GM13976 (cell line): Measurements from ENCODE around the gene GATA2.

ENCODE experiments used
- DNase-seq: peaks from one replicate; pipeline ENCODE4 v3.0.0; 2012; ENCODE audit warnings: low spot score
- in situ Hi-C: fragments of 300-500 bp; cut with MboI; formaldehyde crosslinking; loops from one replicate; pipeline ENCODE4 v1.12.0; 2022; ENCODE audit warnings: low sequenced_read_pairs, mixed read lengths, inconsistent platforms; ENCODE audit not compliant: unreplicated experiment
- TF ChIP-seq, protein P1 (sequence below): IDR thresholded peaks from 2 replicates; pipeline ENCODE4 v1.5.1; 2012; ENCODE audit warnings: borderline replicate concordance, mild to moderate bottlenecking; ENCODE audit not compliant: insufficient read depth; ENCODE audit errors: extremely low read depth, missing control alignments, control extremely low read depth

Gene GATA2

DNA sequence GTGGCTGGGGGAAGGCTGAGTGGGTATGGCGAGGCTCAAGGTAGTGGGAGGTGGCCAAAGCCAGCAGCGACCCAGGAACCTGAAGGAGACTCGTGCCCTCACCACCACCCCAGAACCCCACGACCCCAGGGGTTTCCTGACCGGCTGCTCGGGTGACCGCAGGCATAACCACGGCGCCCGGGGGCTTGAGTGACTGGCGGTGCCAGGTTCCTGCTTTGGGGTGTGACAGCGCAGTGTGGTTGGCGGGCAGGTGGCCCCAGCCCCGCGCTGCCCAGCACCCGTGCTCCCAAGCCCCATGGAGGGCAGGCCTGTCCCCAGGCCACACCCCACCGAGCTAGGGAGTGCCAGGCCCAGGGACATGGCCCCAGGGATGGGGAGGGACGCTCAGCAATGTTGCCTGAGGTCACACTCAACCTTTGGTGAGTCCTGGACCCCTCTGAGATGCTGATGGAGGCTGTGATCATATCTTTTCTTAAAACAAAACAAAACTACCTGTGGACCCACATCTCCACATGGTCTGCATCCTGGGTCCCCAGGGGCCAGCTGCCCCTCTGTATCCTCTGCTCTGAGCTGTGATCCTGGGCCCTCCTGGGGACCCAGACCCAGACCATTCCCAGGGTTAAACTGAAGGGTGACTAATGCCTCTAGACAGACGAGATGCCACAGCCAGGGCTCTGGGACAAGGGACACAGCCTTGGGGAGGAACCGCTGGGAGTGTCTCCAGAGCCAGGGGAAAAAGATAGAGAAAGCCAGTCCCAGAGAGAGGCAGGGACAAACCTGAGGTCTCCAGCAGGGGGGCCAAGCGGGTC, 39.3 kb downstream of the GATA2 start:
- in situ Hi-C loops: no loop called here
- TF ChIP-seq, protein P1, sequence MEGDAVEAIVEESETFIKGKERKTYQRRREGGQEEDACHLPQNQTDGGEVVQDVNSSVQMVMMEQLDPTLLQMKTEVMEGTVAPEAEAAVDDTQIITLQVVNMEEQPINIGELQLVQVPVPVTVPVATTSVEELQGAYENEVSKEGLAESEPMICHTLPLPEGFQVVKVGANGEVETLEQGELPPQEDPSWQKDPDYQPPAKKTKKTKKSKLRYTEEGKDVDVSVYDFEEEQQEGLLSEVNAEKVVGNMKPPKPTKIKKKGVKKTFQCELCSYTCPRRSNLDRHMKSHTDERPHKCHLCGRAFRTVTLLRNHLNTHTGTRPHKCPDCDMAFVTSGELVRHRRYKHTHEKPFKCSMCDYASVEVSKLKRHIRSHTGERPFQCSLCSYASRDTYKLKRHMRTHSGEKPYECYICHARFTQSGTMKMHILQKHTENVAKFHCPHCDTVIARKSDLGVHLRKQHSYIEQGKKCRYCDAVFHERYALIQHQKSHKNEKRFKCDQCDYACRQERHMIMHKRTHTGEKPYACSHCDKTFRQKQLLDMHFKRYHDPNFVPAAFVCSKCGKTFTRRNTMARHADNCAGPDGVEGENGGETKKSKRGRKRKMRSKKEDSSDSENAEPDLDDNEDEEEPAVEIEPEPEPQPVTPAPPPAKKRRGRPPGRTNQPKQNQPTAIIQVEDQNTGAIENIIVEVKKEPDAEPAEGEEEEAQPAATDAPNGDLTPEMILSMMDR: no peak
- DNase-seq: no peak

DNA sequence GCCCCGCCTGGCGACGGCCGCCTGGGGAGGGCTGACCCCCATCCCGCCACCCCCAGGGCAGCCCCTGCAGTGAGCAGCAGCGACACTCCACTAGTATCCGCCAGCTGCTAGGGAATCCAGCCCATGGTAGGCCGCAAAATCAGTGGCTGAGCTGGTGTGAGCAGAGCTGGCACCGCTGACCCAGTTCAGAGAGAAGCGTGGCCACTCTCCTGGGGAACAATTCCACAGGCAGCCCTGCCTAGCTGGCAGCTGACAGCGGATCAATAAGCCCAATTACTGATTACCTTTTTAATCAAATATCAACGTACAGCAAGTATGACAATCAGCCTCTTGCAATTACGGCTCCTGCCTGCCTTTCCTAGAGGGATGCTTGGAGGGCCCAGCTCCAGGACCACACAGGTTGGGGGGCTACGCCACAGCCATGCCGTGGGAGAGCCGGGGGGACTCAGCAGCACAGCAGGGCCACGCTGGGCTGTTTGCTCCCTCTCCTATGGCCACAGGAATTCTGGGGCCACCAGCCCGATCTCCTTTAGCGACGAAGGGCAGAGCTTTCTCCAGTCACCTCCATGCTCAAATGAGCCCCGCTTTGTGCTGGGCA, 40.2 kb downstream of the GATA2 start:
- in situ Hi-C loops: no loop called here
- no peak for DNase-seq
- TF ChIP-seq, protein P1: no peak

DNA sequence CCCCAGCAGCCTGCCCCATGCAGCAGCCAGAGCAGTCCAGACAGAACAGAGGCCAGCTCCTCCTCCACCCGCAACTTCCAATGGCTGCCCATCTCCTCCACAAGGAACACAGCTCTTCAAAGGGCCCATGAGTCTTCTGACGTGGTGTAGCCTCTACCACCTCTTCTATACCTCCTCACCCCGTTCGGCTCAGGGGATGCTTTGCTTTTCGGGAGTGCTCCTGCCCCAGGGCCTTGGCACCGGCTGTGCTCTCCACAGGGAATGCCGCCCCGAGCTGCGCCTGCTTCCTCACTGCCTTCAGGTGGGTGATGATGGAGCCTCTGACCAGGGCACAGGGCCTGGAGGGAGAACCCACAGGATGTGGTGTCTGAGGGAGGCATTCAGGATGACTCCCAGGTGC, 40.9 kb downstream of the GATA2 start:
- TF ChIP-seq, protein P1: no peak
- in situ Hi-C loops: no loop called here
- no peak for DNase-seq

DNA sequence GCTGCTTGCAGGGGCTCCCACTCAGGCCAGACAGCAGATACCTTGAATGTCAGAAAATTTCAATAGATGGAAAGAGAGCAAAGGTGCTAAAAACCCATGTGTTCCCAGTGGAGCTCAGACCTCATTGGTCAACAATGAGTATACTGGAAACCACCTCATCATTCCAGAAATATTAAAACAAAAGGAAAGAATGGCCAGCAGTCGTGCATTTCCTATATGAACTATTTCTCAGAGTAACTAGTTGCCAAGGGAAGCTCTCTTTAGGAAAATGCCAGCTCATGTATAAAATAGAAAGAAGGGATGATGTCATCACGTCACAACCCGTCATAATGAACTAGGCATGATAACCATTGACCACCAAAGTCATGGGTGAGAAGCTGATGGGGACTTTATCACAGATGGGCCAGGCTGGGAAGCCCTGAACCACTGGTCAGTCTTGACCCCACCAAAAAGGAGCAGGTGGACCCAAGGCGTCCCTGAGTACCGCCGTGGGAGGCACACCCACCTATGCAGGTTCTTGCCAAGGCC, 43.8 kb downstream of the GATA2 start:
- TF ChIP-seq, protein P1: no peak
- DNase-seq: no peak
- in situ Hi-C loops: no loop called here

DNA sequence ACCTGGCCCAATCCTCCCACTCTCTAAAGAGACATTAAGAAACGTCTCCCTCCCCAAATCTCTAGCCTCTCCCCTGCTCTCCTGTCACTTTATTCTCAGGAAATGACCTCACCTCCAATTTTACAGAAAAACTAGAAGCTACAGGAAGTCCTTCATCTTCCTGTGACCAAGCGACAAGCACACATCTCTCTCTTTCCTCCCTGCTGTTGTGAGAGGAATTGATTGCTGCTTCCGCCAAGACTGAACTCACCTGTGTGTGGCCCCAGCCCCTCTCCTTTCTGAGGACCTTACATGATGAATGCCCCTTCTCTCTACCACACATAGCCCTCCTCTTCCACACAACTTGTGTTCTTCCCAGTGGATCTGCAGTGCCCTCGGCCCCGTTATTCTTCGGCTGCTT, 44.5 kb downstream of the GATA2 start:
- in situ Hi-C loops: no loop called here
- TF ChIP-seq, protein P1: no peak
- no peak for DNase-seq

DNA sequence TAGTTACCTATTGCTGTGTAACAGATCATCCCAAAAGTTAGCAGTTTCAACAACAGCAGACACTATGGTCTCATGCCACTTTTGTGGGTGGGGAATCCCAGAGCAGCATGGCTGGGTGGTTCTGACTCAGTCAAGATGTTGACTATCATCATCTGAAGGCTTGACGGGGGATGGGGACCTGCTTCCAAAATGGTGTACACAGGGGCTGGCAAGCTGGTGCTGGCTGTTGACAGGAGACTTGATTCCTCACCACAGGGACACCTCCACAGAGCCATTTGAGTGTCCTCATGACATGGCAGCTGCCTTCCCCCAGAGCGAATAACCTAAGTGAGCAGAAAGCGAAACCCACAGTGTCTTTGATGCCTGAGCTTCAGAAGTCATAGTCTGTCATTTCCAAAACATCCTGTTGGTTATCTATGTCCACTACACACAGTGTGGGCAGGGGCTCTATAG, 45.4 kb downstream of the GATA2 start:
- TF ChIP-seq, protein P1: no peak
- in situ Hi-C loops: no loop called here
- no peak for DNase-seq

DNA sequence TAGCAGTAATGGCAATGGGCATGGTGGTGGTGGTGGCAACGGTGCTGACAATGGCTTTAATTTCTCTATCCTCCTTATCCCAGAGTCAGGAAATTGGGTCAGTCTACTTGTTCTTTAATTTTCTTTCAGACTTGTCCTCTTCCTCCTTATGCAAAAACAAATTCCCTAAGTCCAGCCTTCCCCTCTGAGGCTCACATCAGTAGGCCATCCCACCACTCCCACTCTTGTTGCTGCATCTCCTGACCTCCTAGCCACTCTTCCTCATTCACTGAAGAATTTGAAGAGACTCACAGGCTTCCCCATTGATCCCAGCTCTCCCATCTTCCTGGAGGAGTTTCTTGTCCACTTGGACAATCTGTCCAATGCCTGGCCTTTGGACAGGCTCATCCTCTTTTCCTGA, 46.2 kb downstream of the GATA2 start:
- in situ Hi-C loops: no loop called here
- TF ChIP-seq, protein P1: no peak
- DNase-seq: no peak
